HG03442 (cell line): ENCODE data around the gene PCBD1.

ENCODE experiments used
- ATAC-seq: cut with Tn5 transposase; IDR thresholded peaks from one replicate; pipeline ENCODE4 v1.9.1; 2021; ENCODE audit warnings: mild to moderate bottlenecking, moderate library complexity; ENCODE audit not compliant: unreplicated experiment

The PCBD1 gene

GRCh38 chr10:70918851-70919530 is 30.6 kb upstream of the PCBD1 start:
- no peak for ATAC-seq

GRCh38 chr10:70917635-70918034 is 29.3 kb upstream of the PCBD1 start:
- ATAC-seq, result no peak

- no peak for ATAC-seq
Observed at GRCh38 chr10:70917226-70917625, 28.9 kb upstream of the PCBD1 start.

GRCh38 chr10:70916241-70916640 is 27.9 kb upstream of the PCBD1 start:
- ATAC-seq, result no peak

- ATAC-seq, result no peak
Observed at GRCh38 chr10:70915806-70916205, 27.4 kb upstream of the PCBD1 start.

- ATAC-seq, result no peak
Observed at GRCh38 chr10:70915206-70915605, 26.8 kb upstream of the PCBD1 start.

GRCh38 chr10:70914316-70914864 is 26.0 kb upstream of the PCBD1 start:
- no peak for ATAC-seq

- no peak for ATAC-seq
Observed at GRCh38 chr10:70913893-70914240, 25.5 kb upstream of the PCBD1 start.

GRCh38 chr10:70913191-70913892 is 25.0 kb upstream of the PCBD1 start:
- no peak for ATAC-seq

GRCh38 chr10:70912556-70912955 is 24.2 kb upstream of the PCBD1 start:
- ATAC-seq, result no peak

- ATAC-seq, result no peak
Observed at GRCh38 chr10:70911386-70911785, 23.0 kb upstream of the PCBD1 start.

- ATAC-seq, result no peak
Observed at GRCh38 chr10:70910486-70911341, 22.3 kb upstream of the PCBD1 start.

- no peak for ATAC-seq
Observed at GRCh38 chr10:70909326-70909935, 21.1 kb upstream of the PCBD1 start.

- ATAC-seq, result no peak
Observed at GRCh38 chr10:70908406-70909296, 20.3 kb upstream of the PCBD1 start.

GRCh38 chr10:70907637-70908405 is 19.5 kb upstream of the PCBD1 start:
- ATAC-seq, result no peak

GRCh38 chr10:70906953-70907636 is 18.7 kb upstream of the PCBD1 start:
- ATAC-seq, result no peak

GRCh38 chr10:70906031-70906783 is 17.8 kb upstream of the PCBD1 start:
- ATAC-seq, result no peak
